Stimulated activated CD4-positive, alpha-beta T cell treated with anti-CD3 and anti-CD28 coated beads, Interleukin-4, amount 100 ng/mL, for 1 hour (primary cell): ENCODE measurements around the gene MBLAC1.
"Not testable (repeated sequence)": the region's sequence is repeated elsewhere in the genome, so short reads cannot be mapped to it uniquely, and the experiment has no call there.

Experiments
- DNase-seq: peaks from one replicate; pipeline ENCODE4 v3.0.0-alpha.2; 2020

Gene MBLAC1

GRCh38 chr7:100124301-100125230 lies 2.2 kb upstream of the MBLAC1 start:
- DNase-seq = no peak

- DNase-seq = no peak
These were observed 382 bp upstream of the MBLAC1 start for GRCh38 chr7:100126239-100126930.

- no peak for DNase-seq
These were observed 1.3 kb downstream of the MBLAC1 start for GRCh38 chr7:100127866-100128636.

GRCh38 chr7:100128637-100128963 lies 1.8 kb downstream of the MBLAC1 start:
- no peak for DNase-seq

- DNase-seq = not testable (repeated sequence)
These were observed 3.4 kb downstream of the MBLAC1 start for GRCh38 chr7:100130220-100130607.

- peak; percentile 83 for DNase-seq
These were observed 4.1 kb downstream of the MBLAC1 start for GRCh38 chr7:100130608-100131453.

- DNase-seq = no peak
These were observed 5.4 kb downstream of the MBLAC1 start for GRCh38 chr7:100132126-100132525.

- peak; percentile 65 for DNase-seq
These were observed 6.0 kb downstream of the MBLAC1 start for GRCh38 chr7:100132697-100133151.

GRCh38 chr7:100137851-100138760 lies 11.3 kb downstream of the MBLAC1 start:
- DNase-seq = no peak

- no peak for DNase-seq
These were observed 14.8 kb downstream of the MBLAC1 start for GRCh38 chr7:100141555-100141949.

- no peak for DNase-seq
These were observed 15.7 kb downstream of the MBLAC1 start for GRCh38 chr7:100142461-100142860.

- DNase-seq = not testable (repeated sequence)
These were observed 19.6 kb downstream of the MBLAC1 start for GRCh38 chr7:100146350-100146749.

- no peak for DNase-seq
These were observed 20.5 kb downstream of the MBLAC1 start for GRCh38 chr7:100147278-100147677.

GRCh38 chr7:100148225-100148558 lies 21.4 kb downstream of the MBLAC1 start:
- no peak for DNase-seq

- DNase-seq = peak; percentile 95
These were observed 22.0 kb downstream of the MBLAC1 start, which contains the start of gene LAMTOR4 for GRCh38 chr7:100148559-100149328. Gene LAMTOR4 (plus strand): TSS chr7:100148918. CDS start chr7:100148973, 55 bp downstream.

GRCh38 chr7:100152404-100152803 lies 25.6 kb downstream of the MBLAC1 start:
- DNase-seq = no peak

- no peak for DNase-seq
These were observed 26.3 kb downstream of the MBLAC1 start for GRCh38 chr7:100152937-100153666.

GRCh38 chr7:100153708-100154535 lies 27.2 kb downstream of the MBLAC1 start:
- DNase-seq = no peak
